HL-60/S4 (cell line): ENCODE data around the gene TPCN2.

Experiments
- in situ Hi-C: fragments of 300-500 bp; cut with MboI; formaldehyde crosslinking; loops from 2 replicates; pipeline ENCODE4 v1.14.3; 2022; ENCODE audit warnings: low sequenced_read_pairs

TPCN2 gene

DNA sequence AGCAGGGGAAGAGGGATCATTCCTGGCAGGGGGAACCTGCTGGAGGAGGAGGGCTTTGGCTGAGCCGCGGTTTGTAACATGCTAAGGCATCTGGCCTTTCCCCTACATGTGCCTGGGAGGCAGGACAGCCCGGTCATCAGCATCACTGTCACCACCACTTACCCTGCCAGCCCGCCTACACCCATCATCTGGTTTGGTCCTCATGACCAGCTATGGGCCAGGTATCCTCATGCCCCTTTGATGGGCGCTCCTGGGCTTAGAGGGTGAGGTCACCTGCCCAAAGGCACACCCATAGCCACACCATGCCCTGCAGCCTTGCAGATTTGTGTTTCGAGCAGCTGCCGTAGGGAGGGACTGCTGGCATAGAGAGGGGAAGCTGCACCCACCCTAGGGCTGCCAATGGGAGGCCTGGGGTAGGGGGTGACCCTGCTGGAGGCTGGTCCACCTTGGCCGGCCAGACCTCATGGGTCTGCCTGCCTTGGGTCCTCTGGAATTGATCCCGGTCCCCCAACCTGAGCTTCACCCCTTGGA lies 38.3 kb upstream of the TPCN2 start:
- in situ Hi-C loops: no loop called here

DNA sequence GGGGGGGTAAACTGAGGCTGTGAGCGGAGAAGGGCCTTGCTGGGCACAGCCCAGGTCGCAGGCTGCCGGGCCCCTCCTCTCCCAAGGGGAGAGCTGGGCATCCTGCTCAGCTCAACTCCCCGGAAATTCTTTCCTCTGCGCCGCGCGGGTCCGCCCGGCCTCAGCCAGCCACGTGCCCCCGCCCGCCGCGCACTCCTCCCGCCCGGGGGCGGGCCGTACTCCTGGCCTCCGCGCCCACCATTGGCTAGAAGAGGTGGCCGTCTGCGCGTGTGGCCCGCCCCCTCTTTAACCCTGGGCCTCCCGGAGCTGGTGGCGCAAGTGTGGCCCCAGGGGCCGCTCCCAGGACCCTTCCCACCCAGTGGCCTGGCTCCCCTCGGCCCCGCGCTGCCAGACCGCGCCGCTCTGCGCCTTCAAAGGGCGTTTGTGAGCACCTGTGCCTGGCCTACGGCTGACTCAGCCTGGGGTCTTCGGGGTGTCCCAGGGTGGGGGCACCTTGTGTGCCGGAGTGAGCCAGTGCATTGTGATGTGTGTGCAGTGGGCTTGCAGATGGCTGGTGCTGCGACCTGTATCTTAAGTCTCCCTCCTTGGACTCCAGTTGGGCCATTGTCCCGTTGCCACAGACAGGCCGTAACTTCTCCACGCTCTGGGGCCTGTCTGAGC lies 37.6 kb upstream of the TPCN2 start:
- in situ Hi-C loops: no loop called here

DNA sequence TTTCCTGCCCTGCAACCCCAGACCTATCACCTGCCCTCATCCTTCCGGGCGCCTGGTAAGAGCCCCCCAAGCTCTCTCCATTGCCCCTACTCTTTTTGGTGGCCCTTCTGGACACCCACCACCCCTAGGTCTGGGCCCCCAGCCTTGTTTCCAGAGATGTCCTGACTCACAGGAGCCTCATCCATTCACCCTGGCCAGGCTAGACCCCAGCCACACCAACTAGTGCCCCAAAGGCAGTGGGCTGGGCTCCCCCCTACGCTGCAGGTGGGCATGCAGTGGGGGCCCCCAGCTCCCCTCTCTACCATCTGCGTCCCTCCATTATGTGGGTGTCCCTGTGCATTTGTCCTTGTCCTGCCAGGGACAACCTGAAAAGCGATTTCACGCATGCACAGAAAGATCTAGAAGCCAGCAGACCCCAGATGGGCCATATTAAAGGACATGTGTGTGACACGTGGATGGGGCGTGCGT lies 37.1 kb upstream of the TPCN2 start:
- in situ Hi-C loops: no loop called here

DNA sequence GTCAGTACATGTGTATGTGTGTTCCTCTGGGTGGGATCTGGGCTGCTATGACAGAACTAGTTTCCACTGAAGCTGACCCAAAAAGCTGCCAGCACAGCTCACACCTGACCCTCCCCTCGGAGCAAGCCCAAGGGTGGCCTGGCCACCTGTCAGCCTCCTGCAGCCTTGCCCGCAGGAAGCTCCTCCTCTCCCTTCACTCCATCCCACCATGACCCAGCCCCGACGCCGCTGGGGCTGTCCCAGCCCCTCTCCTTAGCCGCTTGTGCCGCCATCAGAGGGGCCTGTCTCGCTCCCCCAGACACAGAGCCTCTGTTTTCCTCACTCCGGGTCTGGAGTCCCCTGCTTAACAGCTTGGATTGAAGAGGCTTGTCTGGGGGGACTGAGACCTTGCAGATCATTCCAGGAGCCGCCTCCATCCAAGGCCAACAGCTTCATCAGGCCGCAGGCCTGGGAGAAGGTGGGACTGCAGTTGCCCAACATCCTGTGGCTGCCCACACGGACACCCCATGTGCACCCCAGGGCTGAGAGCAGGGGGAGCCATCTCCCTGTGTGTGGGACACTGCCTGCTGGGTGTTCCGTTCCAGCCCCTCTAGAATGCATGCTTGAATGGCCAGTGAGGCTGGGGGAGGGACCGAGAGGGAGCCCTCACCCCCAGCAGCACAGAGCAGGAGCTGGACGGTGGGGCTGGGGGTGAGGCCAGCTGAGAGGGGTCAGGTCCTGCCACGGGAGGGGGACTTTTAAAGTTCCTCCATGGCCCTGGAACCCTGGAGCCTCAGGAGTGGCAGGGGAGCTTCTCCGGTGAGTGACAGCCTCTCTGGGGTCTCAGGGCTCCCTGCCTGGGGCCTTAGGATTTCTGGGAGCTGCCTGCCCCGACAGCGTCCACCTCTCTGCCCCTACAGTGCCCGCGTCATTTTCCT lies 36.4 kb upstream of the TPCN2 start:
- in situ Hi-C loops: no loop called here

DNA sequence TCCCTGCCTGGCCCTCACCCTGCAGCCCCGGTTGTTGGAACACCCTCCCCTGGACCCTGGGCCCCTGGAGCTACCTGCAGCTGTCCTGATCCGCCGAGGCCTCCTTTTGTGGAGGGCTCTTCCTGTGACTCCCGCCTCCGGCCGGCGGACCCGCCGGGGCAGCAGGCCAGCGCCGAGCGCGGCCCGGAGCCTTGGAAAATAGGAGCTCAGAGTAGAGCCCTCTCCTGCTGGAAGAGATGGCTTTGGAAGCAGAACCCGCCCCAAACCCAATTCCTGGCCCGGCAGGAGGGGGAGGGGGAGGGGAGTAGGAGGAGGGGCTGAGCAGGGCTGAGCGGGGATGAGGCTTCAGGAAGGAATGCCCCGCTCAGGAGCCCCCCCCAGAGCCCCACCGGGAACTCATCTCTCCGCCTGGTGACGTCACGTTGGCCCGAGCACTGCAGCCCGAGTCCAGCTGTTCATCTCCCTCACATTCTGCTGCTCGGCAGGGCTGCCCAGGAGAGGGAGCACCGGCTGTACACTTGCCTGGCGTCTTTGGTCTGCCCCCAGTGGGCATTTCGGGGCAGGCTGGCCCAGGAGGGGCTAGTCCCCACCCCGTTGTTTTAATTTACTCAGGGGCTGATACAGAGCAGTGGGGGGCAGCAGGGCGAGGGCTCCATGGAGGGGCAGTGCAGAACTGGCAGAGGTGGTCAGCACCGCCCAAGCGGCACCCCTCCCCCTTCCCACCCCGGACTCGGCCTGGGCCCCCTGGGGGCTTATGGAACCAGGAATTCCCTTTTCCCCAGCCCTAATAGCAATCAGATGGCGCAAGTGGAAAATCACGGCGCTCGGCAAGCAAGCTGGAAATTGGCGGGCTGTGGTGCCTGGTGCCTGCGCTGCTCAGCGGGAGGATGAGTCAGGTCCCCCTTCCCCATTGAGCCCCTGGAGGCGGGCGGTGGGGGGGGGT lies 35.5 kb upstream of the TPCN2 start, which contains the start of gene MRGPRF:
TSS of gene MRGPRF (minus strand) at position 238 of the 943 bp plus-strand sequence. CDS start 3,345 bp downstream, outside the sequence.
- in situ Hi-C loops: no loop called here

DNA sequence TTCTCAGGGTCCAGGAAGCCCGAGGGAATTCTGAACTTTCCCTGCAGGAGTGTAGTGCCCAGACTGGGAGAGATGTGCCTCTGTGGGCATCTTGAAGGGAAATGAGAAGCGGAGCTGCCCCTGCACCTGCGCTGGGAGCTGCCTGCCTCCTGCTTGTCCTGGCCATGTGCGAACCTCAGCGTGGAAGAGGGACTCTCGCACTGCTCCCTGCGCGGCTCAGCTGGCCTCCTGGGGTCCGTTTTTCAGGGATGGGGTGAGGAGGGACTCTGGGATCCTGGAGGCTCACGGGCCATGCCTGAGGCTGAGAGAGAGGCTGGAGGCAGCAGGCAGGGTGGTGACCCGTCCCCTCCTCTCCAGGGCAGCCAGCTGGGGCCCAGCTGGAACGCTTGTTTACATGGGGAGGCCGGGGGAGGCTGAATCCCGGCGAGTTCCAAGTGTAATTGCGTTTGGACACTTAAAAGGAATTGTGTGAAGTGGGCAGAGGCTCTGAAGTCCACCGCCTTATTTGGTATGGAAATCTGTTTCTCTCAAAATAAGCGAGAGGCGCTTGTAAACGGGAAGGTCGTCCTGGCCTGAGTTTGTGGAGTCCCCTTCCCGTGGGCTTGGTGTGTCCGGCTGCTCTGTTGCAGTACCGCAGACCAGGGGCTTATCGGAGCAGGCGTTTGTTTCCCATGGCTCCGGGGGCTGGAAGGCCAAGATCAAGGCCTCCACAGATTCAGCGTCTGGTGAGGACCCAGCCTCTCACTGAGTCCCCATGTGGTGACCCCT lies 34.5 kb upstream of the TPCN2 start:
- in situ Hi-C loops: no loop called here

DNA sequence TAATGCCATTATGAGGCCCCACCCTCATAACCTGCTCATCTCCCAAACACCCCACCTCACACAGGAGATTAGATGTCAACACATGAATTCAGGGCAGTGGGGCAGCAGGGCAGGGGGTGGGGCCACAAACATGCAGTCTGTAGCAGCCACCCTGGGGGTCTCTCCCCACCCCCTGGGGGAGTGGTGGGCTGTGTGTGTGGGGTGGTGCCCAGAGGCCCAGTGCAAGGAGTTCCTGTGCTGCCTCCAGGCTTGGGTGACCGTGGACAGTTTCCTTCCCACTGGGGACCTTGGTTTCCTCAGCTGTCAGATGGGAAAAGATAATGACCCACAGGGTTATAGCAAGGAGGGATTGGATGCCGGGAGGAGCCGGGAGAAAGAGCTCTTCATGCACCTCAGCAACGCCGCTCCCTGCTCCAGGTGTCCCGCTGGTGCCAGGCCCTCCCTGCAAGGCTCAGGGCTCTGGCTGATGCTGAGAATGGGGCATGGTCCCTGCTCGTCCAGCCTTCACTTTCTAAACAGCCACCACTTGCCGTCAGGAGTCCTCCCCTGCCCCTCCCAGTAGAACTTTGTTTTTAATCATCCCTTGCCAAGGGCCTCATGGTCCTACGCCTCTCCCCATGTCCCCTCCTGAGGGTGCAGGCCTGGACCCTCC lies 33.7 kb upstream of the TPCN2 start:
- in situ Hi-C loops: no loop called here

DNA sequence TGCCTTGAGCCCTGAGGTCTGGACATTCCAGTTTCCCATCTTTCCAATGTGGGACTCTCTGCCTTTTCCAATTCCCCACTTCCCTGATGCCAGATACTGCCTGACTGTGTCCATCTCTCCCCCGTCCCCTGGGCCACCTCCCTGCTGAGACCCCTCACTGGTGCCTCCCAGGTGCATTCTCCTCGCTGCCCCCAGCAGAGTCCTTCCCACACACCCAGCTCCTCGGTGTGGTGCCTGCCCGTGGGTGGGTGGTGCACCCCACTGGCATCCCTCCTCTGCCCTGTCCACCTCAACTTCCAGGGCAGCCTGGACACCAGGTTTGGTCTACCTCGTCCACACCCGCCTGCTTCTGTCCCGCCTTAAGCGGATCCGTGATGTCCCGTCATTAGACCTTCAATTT lies 30.8 kb upstream of the TPCN2 start:
- in situ Hi-C loops: no loop called here

DNA sequence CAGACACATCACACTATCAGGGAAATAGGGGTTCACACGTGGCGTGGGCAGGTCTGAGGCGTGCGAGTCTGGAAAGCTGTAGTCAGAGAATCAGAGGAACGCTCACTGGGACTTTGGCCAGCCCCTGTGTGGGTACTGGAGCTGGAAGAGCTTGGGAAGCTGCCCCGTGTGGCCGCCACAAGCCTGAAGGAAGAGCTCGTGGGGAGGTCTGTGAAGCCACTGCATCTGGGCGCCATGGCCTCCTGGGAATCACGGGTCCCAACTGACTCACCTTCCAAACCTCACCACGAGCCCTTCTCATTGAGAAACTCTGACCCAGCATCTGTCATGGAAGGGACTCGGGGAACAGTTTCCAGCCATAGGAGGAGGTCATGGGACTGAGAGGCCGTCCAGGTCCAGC lies 29.8 kb upstream of the TPCN2 start:
- in situ Hi-C loops: no loop called here

DNA sequence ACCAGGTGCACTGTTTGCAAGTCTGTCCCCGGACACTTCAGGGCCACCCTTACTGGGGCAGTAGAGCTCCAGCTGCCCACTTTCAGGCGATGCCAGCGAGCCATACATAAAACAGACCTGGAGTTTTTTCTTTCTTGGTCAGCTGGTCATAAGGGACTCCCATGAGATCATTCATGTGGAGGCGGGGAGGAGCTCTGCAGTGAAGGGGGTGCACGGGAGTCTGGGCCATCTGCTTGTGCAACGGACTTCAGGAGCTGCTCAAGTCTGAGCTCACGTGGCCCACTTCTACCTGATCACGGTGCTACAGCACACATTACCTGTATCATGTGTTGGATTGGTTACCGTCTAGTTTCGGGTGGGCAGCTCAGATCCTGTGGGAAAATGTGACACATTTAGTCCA lies 26.5 kb upstream of the TPCN2 start:
- in situ Hi-C loops: no loop called here

DNA sequence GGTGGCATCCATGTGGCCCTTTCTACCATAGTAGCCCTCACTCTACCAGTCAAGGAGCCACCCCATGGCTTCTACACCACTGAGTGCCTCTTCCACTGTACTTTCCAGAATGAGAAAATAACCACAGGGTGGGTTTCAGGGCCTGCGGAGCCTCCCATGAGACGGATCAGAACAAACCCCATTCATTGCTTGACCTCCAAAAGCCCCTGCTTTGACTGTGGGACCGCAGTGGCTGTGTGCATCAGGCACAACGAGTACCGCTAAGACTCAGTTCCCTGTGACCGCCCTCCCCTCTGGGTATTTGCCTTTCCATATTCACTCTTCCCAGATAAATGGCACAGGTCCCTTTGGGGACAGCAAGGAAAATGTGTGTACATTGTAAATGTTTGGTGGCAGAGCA lies 24.2 kb upstream of the TPCN2 start:
- in situ Hi-C loops: no loop called here

DNA sequence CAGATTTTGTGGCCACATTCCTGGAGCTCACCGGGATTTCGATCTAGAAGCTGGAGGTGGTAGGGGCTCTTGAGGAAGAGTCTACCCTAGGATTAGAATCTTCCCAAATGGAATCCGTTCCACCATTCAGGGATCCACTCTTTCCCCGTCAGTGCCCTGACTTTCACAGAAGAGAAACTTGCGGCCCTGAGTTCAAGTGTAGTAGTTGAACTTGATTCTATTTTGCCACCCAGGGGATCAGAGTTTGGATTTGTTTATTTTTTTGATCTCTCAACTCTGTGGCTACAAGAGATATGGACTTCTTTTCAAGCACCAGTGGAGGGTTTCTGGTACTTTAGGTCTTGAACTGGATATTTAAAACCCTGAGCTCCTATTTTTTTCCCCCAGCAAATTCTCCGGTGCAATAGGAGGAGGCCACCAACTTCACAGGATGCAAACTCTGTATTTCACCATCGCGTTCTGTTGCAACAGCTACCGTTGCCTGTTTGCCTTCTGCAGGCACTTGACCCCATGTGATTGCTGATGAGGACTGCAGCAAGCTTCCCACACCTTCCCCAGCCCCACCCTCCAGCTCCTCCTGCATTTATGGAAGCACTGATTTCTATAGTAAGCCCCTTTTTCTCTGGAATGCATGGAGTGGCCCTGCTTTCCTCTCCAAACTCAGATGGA lies 20.9 kb upstream of the TPCN2 start:
- in situ Hi-C loops: no loop called here

DNA sequence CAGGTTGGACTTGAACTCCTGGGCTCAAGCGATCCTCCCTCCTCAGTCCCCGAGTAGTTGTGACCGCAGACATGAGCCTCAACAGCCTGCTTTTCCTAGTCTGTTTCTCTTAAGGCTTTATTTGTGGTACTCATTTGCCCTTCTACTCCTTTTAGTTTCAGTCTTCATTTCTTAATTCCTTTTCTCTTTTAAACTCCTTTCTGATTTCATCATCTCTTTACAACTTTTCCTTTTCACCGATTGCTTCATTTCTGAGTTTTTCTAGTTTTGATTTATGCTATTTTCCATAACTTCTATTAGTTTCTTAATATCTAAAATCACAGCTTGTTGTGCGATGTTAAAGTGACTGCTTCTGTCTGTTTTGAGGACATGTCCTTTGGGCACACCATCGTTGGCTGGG lies 18.4 kb upstream of the TPCN2 start:
- in situ Hi-C loops: no loop called here

DNA sequence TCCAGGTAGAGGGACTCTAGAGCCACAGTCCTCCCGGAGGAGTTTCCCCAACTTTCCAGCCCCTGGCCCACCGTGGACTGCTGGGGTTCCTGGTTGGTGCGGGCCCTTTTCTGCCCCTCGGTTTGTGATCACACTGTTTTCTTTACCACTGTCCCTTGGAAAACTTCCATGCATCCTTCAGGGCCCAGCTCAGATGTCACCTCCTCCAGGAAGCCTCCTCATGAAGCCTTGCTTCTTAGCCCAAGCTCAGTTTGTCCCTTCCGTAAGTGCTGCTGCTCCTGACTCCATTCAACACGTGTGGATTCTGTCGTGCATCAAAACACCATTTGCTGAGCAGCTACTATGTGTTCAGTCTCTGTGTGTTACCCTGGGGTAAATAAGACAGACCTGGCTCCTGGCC lies 15.9 kb upstream of the TPCN2 start:
- in situ Hi-C loops: no loop called here

DNA sequence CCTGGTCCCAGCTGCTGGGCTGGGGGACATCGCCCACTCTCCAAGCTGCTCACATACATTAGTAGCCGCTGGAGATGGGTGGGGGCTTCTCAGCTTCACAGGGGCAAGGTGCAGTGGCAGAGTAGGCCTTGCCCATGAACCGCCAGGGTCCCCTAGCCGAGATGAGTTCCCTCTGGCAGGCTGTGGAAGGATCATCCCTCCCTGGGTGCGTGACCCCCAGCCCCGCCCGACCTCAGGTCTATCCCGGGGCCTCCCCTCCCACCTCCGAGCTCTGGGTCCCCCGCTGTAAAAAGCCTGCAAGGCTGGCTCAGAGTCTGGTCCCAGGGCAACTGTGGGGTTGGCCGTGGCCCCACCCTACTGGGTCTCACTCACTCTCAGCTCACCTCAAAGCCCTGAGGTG lies 15.3 kb upstream of the TPCN2 start:
- in situ Hi-C loops: no loop called here

DNA sequence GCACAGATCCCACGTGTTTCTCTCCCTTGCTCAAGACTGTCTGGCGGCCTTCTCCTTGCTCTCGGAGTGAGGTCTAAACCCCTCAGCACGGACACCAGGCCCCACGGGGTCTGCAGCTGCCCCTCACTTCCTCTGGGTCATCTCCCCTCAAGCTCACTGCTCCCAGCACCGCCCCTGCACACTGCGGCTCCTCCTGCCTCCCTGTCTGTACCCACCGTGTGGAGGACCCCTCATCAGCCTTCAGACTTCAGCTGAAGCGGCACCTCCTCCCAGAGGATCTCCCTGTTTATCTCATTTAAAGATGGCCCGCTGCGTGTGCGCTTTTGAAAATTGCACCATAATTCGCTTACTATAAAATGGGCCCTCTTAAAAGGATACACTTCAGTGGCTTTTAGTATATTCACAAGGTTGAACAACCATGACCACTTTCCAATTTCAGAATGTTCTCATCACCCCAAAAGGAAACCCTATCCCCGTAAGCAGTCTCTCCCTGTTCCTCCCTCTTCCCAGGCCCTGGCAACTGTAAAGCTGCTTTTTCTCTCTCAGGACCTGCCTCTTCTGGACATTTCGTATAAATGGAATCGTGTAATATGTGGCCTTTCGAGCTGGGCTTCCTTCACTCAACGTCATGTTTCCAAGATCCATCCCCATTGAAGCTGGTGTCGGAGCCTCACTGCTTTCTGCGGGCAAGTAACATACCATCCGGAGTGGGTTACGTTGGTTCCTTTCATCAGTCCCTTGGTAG lies 14.4 kb upstream of the TPCN2 start:
- in situ Hi-C loops: no loop called here

DNA sequence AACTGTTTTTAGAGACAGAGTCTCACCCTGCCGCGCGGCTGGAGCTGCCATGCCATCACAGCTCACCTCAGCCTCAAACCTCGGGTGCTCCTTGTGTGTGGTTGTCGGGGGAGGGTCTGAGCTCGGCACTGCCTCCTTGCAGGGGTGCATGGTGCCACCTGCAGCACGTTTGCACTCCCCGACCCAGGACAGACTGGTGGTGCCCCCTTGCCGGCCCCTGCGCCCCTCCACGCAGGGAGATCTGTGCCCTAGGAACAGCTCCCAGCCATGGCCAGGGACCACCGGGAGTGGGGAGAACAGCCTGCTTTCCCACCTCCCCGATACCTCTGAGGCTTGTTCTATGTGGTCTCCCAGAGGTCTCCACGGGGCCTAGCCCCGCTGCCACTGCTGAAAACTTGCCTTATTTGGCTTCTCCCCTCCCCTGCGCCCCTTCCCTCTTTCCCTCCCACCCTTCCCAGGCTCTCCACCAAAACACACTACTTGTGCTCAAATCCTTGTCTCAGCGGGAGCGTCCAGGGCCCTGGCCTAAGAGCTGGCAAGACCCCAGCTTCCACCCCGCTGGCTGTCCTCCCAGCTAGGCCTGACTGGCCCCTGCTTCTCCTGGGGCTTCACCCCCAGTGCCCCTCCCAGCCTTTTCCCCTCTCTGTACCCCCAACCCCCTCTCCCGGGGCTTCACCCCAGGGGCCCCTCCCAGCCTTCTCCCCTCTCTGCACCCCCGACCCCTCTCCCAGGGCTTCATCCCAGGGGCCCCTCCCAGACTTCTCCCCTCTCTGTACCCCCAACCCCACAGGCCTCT lies 13.4 kb upstream of the TPCN2 start:
- in situ Hi-C loops: no loop called here

DNA sequence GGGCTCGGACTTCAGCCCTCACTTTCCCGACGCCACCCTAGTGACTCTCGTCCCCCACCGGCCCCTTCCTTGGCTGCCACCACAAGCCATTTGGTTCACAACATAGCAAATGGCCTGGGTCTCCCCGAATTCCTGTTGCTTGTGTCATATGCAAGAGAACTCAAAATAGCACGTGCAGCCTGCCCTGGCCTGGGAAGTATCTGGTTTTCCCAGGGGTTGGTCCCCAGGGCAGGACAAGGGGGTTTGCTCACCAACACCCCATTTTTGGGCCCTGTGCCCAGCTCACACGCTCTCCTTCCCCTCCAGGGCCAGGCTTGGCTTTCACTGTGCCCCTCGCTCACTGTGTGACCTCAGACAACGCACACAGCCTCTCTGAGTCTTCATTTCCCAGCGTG lies 12.8 kb upstream of the TPCN2 start:
- in situ Hi-C loops: no loop called here
